NCI-H1930 (cell line): ENCODE results near the gene GSDMA.

Source experiments
- DNase-seq, 2 experiments: peaks; one replicate each; lab custom pipeline; 2025; lab: John Stamatoyannopoulos, UW

The GSDMA gene

DNA sequence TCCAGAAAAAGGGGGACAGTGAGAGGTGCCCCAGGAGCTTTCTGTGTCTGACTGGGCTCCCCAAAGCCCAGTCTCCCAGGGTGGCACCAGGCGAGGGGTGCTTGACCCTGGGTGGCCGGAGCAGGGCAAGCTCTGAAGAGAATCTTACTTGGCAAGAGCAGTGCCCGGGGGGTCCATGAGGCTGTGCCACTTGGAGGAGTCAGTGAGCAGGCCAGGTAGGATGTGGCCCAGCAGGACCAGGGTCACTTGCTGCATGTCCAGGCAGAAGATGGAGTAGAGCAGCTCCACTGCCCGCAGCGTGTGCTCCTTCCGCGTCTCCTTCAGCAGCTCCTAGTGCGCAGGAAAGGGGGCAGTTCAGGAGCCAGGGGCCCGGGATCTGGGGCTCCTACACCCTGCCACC, 59.7 kb downstream of the GSDMA start:
- no peak for DNase-seq

DNA sequence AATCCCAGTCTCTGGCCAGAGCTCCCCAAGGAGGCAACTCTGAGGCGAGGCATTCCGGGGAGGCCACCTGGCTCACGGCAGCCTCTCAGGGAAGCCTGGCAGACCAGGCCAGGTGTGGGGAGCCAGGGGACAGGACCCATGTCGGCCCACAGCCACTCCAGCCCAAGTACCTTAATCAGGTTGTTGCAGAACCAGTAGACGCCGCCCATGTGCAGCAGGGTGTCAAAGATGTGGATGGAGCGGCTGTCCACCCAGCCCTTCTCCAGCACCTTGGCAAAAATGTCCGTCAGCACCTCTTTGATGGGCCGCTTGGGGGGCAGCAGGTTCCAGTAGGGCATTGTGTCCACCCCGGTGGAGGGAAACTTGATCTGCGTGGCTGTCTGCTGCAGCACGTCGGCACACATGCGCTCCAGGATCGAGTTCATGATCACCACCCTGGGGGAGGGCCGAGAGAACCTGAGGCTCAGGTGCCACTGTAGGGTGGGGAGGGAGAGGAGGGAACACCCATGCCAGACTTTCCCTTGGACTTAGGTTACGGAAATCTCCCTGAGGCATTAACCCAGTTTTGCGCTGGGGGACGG, 60.2 kb downstream of the GSDMA start:
- no peak for DNase-seq

DNA sequence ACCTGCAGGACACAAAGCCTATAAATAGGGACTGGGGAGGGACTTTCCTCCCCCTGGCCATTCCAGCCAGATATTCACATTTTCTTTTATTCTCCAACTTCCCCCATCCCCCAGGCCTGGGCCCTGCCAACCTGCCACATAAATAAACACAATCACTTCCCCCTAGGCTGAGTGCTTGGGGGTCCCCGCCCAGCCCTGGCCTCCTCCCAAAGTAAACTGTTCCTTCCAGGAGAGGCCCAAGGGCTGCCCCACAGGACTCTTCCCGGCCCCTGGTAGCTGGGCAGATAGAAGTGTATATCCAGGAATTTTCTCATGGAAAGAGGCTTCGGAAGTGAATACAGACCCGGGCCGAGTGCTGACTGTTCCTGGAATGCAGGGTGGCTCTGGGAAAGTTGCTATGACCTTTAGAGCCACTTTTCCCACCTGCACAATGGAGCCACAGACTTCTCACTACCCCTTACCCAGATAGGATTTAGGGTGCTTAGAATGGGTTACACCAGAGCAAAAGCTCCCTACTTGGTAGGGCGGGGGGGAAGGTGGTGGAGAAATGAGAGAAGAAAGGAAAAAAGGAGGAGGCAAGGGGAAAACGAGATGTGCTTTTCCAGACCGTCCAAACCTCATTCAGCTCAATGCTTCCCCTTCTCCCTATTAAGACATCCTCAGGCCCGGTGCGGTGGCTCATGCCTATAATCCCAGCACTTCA, 60.9 kb downstream of the GSDMA start:
- DNase-seq, result no peak

DNA sequence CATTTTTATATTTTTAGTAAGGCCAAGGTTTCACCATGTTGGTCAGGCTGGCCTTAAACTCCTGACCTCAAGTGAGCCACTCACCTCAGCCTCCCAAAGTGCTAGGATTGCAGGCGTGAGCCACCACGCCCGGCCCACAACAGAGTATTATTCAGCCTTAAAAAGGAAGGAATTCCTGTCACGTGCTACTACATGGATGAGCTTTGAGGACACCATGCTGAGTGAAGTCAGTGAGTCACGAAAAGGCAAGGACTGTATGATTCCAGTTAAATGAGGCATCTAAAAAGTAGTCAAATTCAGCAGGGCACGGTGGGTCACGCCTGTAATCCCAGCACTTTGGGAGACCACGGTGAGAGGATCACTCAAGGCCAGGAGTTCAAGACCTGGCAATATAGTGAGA, 62.1 kb downstream of the GSDMA start:
- no peak for DNase-seq

DNA sequence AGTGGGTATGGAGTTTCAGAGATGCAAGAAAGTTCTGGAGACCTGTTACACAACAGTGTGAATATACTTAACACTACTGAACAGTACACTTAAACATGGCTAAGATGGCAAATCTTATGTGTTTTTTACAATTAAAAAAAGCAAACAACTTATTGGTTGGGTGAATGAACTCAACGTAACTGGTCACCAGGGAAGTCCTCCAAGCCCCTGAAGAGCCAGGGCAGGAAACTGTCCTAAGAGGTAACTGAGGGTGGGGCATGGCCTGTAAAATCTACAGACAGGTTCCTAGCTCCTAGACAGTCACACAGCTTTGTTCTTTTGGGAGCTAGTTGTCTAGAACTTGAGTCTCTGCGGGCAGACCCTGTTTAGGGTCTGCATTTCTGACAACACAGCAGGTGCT, 62.8 kb downstream of the GSDMA start:
- DNase-seq, result no peak

DNA sequence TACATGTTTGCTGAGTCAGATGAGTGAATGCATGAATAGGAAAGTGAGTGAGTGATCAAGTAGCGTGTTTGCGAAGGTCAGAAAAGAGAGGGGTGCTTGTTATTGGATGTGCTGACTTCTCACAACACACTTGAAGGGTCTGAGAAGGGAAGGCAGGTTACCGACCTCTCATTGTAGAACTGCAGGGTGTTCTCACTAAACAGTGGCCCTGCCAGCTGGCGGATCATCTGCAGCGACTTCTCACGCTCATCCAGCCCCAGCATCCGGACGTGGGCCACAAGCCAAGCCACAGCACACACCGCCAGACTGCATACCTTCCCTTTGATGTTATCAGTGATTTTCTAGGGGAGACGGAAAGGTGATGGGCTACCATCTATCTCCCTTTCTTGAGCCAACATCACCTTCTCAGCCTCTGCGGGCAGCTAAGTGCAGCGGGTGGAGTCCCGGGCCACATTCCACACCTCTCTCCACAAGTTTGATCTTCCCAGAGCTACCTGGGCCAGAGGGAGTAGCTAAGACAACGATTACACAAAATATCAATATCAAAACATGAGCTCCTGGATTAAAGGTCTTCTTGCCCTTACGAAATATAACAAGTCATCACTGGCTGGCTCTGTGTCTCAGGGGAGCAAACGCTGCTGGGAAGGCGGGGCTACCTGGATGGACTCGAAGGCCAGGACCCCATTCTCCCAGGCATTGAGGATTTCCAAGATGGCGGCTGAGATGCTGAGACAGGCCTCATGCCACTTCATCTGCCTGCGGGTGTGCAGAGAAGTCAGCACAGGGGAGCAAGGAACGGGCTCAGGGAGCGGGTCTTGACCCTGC, 63.4 kb downstream of the GSDMA start:
- no peak for DNase-seq

DNA sequence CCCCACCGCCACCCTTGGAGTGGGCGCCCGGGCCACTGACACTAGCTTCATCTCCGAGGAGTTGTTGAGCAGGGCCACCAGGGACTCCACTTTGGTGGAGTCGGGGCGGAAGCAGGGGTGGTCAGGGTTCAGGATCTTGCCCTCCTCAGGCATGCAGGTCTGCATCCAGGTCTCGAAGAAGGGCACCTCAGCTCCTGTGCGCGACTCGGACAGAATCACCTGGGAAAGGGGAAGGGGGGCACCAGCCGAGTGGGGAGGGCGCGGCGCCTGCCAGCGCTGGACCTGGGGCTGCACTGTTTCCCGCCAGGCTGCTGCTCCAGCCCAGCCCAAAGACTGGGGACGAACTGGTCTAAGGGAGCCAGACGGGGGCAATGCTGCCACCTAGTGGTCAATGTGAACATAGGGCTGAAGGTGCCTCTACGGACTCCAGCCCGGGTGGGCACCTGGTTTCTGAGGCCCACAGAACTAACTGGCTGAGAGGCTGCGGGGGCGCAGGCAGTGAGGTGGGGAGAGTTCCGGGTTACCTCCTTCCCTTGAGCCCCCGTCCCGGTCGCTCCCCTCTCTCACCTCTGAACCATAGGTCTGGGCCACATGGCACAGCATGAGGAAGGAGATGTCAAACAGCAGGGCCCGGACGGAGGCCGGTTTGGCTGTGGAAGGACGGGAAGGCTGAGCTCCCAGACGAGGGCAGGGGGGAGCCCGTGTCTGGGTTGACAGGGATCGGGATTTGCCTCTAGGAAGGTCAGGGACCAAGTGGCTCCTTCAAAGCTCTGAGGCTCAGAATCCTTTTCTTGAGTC, 64.2 kb downstream of the GSDMA start:
- DNase-seq, result peak; percentile 53 to 64
